ENCODE results near the gene GOLT1A.

DNA sequence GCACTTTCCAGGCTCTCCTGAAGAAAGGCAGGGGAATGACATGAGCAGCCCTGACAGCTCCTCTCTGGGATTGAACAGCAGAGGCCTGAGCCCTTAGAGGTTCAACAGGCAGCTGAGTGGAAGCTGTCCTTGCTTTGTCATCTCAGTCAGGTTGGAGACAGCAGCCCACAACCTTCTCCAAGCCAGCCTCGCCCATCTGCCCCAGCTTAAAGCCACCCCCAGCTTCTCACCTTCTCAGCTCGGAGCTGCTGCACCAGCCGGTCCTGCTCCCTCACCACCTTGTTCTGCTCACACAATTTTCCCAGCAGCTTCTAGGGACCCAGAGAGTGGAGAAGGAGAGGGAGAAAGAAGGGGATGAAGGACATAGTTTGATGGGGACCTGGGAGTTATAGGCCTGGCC lies 35.2 kb upstream of the GOLT1A start:
- no peak for TF ChIP-seq POLR2AphosphoS5 (IDR thresholded peaks at IDR 0.05; ENCODE audit: low read depth, low read length)
- TF ChIP-seq, protein P1, sequence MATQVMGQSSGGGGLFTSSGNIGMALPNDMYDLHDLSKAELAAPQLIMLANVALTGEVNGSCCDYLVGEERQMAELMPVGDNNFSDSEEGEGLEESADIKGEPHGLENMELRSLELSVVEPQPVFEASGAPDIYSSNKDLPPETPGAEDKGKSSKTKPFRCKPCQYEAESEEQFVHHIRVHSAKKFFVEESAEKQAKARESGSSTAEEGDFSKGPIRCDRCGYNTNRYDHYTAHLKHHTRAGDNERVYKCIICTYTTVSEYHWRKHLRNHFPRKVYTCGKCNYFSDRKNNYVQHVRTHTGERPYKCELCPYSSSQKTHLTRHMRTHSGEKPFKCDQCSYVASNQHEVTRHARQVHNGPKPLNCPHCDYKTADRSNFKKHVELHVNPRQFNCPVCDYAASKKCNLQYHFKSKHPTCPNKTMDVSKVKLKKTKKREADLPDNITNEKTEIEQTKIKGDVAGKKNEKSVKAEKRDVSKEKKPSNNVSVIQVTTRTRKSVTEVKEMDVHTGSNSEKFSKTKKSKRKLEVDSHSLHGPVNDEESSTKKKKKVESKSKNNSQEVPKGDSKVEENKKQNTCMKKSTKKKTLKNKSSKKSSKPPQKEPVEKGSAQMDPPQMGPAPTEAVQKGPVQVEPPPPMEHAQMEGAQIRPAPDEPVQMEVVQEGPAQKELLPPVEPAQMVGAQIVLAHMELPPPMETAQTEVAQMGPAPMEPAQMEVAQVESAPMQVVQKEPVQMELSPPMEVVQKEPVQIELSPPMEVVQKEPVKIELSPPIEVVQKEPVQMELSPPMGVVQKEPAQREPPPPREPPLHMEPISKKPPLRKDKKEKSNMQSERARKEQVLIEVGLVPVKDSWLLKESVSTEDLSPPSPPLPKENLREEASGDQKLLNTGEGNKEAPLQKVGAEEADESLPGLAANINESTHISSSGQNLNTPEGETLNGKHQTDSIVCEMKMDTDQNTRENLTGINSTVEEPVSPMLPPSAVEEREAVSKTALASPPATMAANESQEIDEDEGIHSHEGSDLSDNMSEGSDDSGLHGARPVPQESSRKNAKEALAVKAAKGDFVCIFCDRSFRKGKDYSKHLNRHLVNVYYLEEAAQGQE (IDR thresholded peaks at IDR 0.05; ENCODE audit: insufficient read depth in 1 of 2, low read depth in 2 of 2, low read length in 2 of 2), result no peak

All from PFSK-1 (cell line).